OCI-LY1 (cell line): ENCODE measurements around the gene AAMDC.
"Not testable (repeated sequence)": the region's sequence is repeated elsewhere in the genome, so short reads cannot be mapped to it uniquely, and the experiment has no call there.

Source experiments
- H2AFZ ChIP-seq: fragments of 200-600 bp; sonication (generic), shearing (Covaris generic); 2 replicates; pipeline ENCODE4 v1.6.0; 2014; ENCODE audit warnings: antibody characterized with exemption, mild to moderate bottlenecking, low read length
- H3F3A ChIP-seq: fragments of 200-600 bp; sonication (generic), shearing (Covaris generic); 2 replicates; pipeline ENCODE4 v1.6.0; 2014; ENCODE audit warnings: mild to moderate bottlenecking, antibody characterized with exemption, low read length, moderate library complexity; ENCODE audit not compliant: insufficient read depth
- H3K27ac ChIP-seq: fragments of 200-600 bp; sonication (generic); 2 replicates; pipeline ENCODE4 v1.5.1; 2014; ENCODE audit warnings: low read length, mixed run types, mild to moderate bottlenecking, low read depth; ENCODE audit not compliant: poor library complexity, severe bottlenecking
- H3K27me3 ChIP-seq: fragments of 200-600 bp; sonication (generic); 2 replicates; pipeline ENCODE4 v1.6.0; 2014; ENCODE audit warnings: antibody characterized with exemption, mild to moderate bottlenecking, low read length, moderate library complexity; ENCODE audit not compliant: insufficient read depth
- H3K36me3 ChIP-seq: fragments of 200-600 bp; sonication (generic); 2 replicates; pipeline ENCODE4 v1.6.1; 2014; ENCODE audit warnings: mild to moderate bottlenecking, antibody characterized with exemption, low read length, moderate library complexity, mixed read lengths; ENCODE audit not compliant: insufficient read depth
- H3K4me1 ChIP-seq: fragments of 200-600 bp; sonication (generic); 2 replicates; pipeline ENCODE4 v1.5.1; 2014; ENCODE audit warnings: mild to moderate bottlenecking, low read length, moderate library complexity; ENCODE audit not compliant: insufficient read depth, severe bottlenecking
- H3K4me2 ChIP-seq: fragments of 200-600 bp; sonication (generic), shearing (Covaris generic); 2 replicates; pipeline ENCODE4 v1.6.1; 2014; ENCODE audit warnings: low read length
- H3K4me3 ChIP-seq: fragments of 200-600 bp; sonication (generic); 2 replicates; pipeline ENCODE4 v1.5.1; 2014; ENCODE audit warnings: low read length, low read depth, mild to moderate bottlenecking, mixed read lengths; ENCODE audit not compliant: poor library complexity, severe bottlenecking
- H3K79me2 ChIP-seq: fragments of 200-600 bp; shearing (Covaris generic); 2 replicates; pipeline ENCODE4 v1.6.1; 2016; ENCODE audit warnings: mixed run types, low read length, mixed read lengths; ENCODE audit not compliant: insufficient read depth
- H3K9ac ChIP-seq: fragments of 200-600 bp; sonication (generic), shearing (Covaris generic); 2 replicates; pipeline ENCODE4 v1.6.1; 2014; ENCODE audit warnings: mild to moderate bottlenecking, low read length, mixed read lengths
- H3K9me2 ChIP-seq: fragments of 200-600 bp; sonication (generic), shearing (Covaris generic); 2 replicates; pipeline ENCODE4 v1.6.1; 2014; ENCODE audit warnings: low read depth, mild to moderate bottlenecking, low read length, mixed read lengths
- H3K9me3 ChIP-seq: fragments of 200-600 bp; shearing (Covaris generic); 2 replicates; pipeline ENCODE4 v1.6.1; 2014; ENCODE audit warnings: low read length, mixed read lengths
- H4K20me1 ChIP-seq: fragments of 200-600 bp; sonication (generic), shearing (Covaris generic); 2 replicates; pipeline ENCODE4 v1.6.0; 2016; ENCODE audit warnings: mild to moderate bottlenecking, low read length; ENCODE audit not compliant: insufficient read depth
- EZH2 ChIP-seq: fragments of 200-600 bp; sonication (generic), shearing (Covaris generic); IDR thresholded peaks from 2 replicates; pipeline ENCODE4 v1.8.0; 2017; ENCODE audit warnings: borderline replicate concordance, mixed run types, mild to moderate bottlenecking, antibody characterized with exemption, low read length, moderate library complexity, mixed read lengths
- TF ChIP-seq, protein P1 (sequence below): fragments of 200-600 bp; sonication (generic), shearing (Covaris generic); IDR thresholded peaks from 2 replicates; pipeline ENCODE4 v1.5.1; 2017; ENCODE audit warnings: mild to moderate bottlenecking, antibody characterized with exemption, low read length, moderate library complexity, mixed read lengths

AAMDC gene

DNA sequence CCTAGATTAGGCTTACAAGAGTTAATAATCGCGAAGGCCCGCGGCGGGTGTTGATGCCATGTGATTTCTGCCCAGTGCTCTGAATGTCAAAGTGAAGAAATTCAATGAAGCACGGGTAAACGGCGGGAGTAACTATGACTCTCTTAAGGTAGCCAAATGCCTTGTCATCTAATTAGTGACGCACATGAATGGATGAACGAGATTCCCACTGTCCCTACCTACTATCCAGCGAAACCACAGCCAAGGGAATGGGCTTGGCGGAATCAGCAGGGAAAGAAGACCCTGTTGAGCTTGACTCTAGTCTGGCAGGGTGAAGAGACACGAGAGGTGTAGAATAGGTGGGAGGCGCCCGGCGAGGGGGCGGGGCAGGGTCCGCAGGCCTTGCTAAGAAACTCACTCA is 65.5 kb downstream of the AAMDC start:
- Histone ChIP-seq H3K27me3 (no peaks in the 10 kb centered on the region), H4K20me1 (no peaks in the 10 kb centered on the region), H3F3A (no peaks in the 10 kb centered on the region), H3K27ac (no peak overlapping the region), H3K9me2 (no peaks in the 10 kb centered on the region), H2AFZ (no peak overlapping the region), H3K9me3 (no peaks in the 10 kb centered on the region), H3K4me2 (no peak overlapping the region), H3K4me3 (no peak overlapping the region), H3K36me3 (peaks cover 42% of the 10 kb centered on the region), H3K9ac (no peak overlapping the region), H3K4me1 (no peaks in the 10 kb centered on the region), H3K79me2 (no peaks in the 10 kb centered on the region)
- TF ChIP-seq, protein P1, sequence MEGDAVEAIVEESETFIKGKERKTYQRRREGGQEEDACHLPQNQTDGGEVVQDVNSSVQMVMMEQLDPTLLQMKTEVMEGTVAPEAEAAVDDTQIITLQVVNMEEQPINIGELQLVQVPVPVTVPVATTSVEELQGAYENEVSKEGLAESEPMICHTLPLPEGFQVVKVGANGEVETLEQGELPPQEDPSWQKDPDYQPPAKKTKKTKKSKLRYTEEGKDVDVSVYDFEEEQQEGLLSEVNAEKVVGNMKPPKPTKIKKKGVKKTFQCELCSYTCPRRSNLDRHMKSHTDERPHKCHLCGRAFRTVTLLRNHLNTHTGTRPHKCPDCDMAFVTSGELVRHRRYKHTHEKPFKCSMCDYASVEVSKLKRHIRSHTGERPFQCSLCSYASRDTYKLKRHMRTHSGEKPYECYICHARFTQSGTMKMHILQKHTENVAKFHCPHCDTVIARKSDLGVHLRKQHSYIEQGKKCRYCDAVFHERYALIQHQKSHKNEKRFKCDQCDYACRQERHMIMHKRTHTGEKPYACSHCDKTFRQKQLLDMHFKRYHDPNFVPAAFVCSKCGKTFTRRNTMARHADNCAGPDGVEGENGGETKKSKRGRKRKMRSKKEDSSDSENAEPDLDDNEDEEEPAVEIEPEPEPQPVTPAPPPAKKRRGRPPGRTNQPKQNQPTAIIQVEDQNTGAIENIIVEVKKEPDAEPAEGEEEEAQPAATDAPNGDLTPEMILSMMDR, result no peak
- TF ChIP-seq EZH2, result no peak

DNA sequence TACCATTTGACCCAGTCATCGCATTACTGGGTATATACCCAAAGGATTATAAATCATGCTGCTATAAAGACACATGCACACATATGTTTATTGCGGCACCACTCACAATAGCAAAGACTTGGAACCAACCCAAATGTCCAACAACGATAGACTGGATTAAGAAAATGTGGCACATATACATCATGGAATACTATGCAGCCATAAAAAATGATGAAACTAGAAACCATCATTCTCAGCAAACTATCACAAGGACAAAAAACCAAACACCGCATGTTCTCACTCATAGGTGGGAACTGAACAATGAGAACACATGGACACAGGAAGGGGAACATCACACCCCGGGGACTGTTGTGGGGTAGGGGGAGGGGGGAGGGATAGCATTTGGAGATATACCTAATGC is 68.1 kb downstream of the AAMDC start:
- H3K27me3 ChIP-seq, H3K4me3 ChIP-seq, H2AFZ ChIP-seq, H3K79me2 ChIP-seq, H3K4me2 ChIP-seq, H3K4me1 ChIP-seq, H4K20me1 ChIP-seq, H3K9me3 ChIP-seq, H3K9me2 ChIP-seq, H3K9ac ChIP-seq, H3K27ac ChIP-seq, H3F3A ChIP-seq: not testable (repeated sequence)
- peaks cover 31% of the 10 kb centered on the region for H3K36me3 ChIP-seq

DNA sequence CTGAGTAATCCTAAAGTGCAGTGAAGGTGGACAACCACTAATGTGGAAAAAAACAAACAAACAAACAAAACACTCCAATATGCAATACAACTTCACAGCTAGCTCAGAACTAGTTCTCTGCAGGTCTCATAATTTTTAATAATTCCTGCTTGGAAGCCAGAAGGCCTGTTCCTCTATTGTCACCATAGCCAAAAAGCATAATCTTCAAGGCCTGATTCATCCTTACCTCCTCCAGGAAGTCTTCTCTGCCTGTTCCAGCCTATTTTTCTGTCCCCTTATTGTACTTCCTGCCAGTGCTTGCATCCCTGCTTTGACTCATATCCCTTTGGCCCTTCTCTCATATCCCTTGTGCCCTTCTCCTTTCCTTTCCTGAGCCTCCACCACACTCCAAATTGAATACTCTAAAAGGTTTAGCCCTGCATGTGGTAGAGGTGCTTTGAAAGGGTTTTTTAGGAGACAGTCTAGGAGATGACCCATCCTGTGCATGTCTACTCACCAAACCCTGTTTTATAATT is 69.2 kb downstream of the AAMDC start:
- H2AFZ ChIP-seq, H3K4me1 ChIP-seq, H3F3A ChIP-seq, H3K4me3 ChIP-seq, H3K9ac ChIP-seq, H3K27me3 ChIP-seq, H3K9me3 ChIP-seq, H3K79me2 ChIP-seq, H3K4me2 ChIP-seq, H4K20me1 ChIP-seq, H3K9me2 ChIP-seq, H3K27ac ChIP-seq: not testable (repeated sequence)
- peaks cover 27% of the 10 kb centered on the region for H3K36me3 ChIP-seq

DNA sequence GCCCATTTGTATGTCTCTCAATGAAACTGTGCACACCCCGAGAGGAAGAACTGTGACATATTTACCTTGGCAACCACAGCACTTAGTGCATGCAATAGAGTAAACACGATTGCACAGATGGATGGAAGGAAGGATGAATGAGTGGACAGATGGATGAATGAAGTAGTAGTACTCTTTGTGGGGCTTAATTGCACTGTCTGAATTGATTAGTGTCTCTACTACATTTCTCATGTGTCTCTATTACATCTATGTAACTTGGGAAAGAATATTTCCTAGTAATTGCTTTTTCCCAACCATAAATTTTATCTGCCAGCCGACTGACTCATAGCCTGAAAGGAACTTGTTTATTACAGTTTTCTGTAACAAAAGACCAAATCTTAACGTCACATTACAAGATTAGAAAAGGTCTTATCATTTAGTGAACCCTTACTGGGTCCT is 69.7 kb downstream of the AAMDC start:
- H4K20me1 ChIP-seq, H3K9ac ChIP-seq, H3K9me2 ChIP-seq, H3K79me2 ChIP-seq, H3F3A ChIP-seq, H3K4me2 ChIP-seq, H3K27ac ChIP-seq, H3K9me3 ChIP-seq, H3K27me3 ChIP-seq, H3K4me3 ChIP-seq, H2AFZ ChIP-seq, H3K4me1 ChIP-seq: not testable (repeated sequence)
- peaks cover 27% of the 10 kb centered on the region for H3K36me3 ChIP-seq

DNA sequence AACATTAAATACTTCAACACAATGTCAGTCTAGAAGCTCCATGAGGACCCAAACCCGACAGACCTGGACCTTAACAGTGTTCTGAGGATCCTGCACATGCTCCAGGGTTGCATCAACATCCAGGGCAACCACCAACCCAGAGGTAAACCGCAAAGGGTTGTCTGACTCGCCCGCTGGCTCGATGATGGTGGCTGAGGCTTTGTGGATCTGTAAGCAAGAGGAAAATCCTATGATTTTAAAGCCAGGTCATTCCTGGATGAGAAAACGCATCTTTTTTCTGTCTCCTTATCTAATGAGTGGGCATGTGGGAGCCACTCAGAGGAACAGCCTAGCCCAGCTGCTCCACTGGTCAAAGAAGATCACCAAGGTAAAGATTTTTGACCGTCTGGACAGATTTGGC is 70.3 kb downstream of the AAMDC start:
- H3K9ac ChIP-seq, H3K27me3 ChIP-seq: not testable (repeated sequence)
- peaks cover 21% of the 10 kb centered on the region for H3K36me3 ChIP-seq

DNA sequence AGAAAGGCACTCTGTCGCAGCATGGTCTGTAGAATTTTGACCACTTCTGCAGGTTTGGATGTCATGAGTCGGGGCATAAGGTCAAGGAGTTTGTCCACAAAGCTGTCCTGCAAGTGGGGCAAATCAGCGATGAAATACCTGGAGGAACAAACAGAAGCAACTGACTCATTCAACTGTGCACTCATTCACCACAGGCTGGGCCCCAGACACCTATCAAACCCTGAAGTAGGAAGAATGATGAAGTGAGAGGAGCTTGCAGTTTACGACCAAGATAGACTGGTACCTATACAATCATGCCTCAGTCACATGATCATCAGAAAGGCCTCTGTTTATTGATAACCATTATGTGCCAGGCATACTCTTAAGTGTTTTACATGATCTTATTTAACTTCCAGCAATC is 70.8 kb downstream of the AAMDC start:
- H3K9ac ChIP-seq, H3K27ac ChIP-seq, H3K4me1 ChIP-seq: not testable (repeated sequence)

More for the DNA sequence above, 70.3 kb downstream of the AAMDC start:
- H3K9me3 ChIP-seq, H3F3A ChIP-seq, H3K4me1 ChIP-seq, H2AFZ ChIP-seq, H3K9me2 ChIP-seq, H3K27ac ChIP-seq, H4K20me1 ChIP-seq, H3K4me2 ChIP-seq, H3K4me3 ChIP-seq, H3K79me2 ChIP-seq: not testable (repeated sequence)

DNA sequence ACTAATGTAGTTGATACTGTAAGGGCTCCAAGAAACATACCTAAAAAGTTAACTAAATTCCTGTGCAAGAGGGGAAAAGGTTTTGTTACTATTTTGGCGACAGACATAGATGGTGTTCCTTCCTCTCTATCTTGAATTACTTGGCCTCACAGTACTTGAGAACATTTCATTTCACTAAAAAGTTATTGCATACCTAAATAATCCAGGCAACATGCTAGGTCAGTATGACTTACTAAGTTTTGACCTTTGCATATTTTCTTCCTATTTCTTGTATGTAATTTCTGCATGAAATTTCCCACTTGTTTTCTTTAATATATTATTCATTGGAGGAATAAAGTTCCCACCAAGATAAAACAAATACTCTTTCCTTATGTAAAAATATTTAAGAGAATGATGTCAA is 74.0 kb downstream of the AAMDC start:
- peaks cover 17% of the 10 kb centered on the region for H3K36me3 ChIP-seq

More for the DNA sequence above, 70.8 kb downstream of the AAMDC start:
- not testable (repeated sequence) for H3K4me3 ChIP-seq, H3K27me3 ChIP-seq, H3K4me2 ChIP-seq, H3K9me2 ChIP-seq, H2AFZ ChIP-seq, H4K20me1 ChIP-seq, H3K79me2 ChIP-seq, H3K9me3 ChIP-seq, H3F3A ChIP-seq
- H3K36me3 ChIP-seq, result peaks cover 18% of the 10 kb centered on the region

More for the DNA sequence above, 74.0 kb downstream of the AAMDC start:
- not testable (repeated sequence) for H3K9me2 ChIP-seq, H3K4me3 ChIP-seq, H3K9ac ChIP-seq, H3K4me2 ChIP-seq, H3K79me2 ChIP-seq, H3K27me3 ChIP-seq, H3K27ac ChIP-seq, H2AFZ ChIP-seq, H3K9me3 ChIP-seq, H3F3A ChIP-seq, H3K4me1 ChIP-seq, H4K20me1 ChIP-seq
